Measurements from ENCODE around the gene DPM2.

Gene DPM2

DNA sequence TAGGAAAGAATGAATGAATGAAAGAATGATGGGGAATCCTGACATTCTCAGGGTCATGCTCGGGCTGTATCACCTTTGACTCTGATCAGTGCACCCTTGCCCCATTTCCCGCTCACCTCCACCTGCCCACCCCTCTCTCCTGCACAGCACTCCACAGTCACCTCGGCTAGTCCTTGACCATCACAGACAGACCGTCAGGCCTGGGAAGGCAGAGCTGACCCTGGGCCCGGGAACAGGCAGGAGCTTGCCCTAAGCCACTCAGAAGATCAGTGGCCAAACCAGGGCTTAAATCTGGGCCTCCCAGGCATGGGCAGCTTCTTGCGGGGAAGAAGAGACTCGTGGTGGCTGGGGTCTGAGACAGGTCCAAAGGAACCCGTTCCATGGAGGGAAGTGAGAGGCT lies 41.8 kb downstream of the DPM2 start:
- DNase-seq, result no peak

DNA sequence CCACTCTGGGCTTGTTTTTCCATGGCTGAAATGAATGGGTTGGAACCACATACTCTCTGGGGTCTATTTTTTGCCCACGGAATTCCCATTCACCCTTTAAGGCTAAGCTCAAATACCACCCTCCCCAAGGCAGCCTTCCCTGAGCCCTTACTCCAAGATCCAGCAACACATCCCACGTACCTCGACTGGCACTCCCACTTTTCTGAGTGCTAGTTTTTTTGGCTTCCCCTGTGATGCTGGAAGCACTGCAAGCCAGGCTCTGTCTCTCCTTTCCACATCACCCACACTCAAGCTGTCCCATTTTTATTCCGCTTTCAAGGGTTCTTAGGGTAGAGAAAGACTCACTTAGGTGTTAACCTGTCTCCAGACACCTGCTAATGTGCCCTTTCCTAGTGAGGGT lies 44.3 kb downstream of the DPM2 start:
- DNase-seq, result no peak

DNA sequence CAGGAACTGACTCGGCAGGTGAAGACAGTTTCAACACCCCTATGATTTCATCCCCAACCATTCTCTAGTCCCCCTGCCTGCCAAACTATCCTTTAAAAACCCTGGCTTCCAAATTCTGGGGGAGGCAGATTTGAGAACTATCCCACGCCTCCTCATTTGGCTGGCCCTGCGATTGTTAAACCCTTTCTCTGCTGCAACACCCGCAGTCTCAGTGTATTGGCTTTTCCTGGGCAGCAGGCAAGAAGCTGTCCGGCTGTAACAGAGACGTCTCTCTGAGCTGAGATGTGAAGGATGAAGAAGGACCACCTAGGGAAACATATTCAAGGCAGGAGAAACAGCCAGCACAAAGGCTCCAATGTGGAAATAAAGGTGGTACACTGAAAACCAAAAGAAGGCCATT lies 44.8 kb downstream of the DPM2 start:
- DNase-seq, result no peak

DNA sequence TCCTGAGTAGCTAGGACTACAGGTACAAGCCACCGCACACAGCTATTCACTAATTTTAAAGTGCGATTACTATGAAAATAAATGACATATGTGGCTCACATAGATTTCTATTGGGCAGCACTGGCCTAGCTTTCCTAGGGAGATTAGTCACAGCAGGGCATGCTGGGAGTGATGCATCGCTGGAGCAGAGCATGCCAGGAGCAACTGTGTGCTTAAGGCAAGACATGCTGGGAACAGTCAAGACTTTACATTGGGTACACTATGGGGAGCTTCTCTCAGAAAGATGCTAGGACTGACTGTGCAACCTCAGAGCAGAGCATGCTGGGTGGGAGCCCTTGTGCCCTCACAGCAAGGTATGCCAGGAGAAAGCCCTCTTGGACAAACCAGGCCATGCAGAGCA lies 47.6 kb downstream of the DPM2 start:
- DNase-seq, result no peak

DNA sequence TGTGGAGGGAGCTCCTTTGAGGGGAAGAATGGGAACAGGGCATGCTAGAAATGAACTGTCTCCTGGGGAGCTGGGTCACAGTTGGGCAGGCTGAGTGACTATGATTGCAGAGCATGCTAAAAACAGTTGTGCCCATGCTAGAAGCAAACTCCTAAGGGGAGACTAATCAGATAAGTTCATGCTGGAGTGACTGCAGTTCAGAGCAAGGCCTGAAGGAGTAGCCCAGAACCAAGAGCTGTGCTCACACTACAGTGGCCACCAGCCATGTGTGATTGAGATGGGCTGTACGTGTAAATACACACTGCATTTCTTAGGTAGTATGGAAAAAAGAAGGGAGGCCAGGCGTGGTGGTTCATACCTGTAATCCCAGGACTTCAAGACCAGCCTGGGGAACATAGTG lies 49.9 kb downstream of the DPM2 start:
- DNase-seq, result no peak

DNA sequence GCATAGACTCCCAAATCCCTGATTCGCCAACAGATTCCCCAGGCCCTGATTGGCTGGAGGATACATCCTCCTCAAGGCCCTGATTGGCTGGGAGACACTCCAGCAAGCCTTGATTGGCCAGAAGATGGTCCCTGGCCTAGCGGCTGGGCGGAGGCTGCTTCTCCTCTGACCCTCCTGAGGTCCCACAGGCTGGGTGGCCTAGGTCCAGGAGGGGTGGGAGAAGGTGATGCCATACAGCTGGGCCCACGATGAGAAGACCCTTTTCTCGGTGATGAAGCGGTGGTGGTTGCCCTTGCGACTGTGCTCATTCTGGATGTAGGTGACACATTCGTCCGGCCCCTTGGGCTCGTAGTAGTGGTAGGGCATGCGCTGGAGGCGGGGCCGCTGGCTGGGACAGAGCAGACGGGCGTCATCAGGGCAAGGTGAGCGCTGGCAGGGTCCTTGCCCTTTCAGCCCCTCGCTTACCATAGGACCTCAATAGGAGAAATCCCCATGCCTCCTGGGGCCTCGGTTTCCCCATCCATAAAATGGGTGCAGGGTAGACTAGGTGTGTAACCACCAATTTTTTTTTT lies 51.2 kb downstream of the DPM2 start:
- no peak for DNase-seq

DNA sequence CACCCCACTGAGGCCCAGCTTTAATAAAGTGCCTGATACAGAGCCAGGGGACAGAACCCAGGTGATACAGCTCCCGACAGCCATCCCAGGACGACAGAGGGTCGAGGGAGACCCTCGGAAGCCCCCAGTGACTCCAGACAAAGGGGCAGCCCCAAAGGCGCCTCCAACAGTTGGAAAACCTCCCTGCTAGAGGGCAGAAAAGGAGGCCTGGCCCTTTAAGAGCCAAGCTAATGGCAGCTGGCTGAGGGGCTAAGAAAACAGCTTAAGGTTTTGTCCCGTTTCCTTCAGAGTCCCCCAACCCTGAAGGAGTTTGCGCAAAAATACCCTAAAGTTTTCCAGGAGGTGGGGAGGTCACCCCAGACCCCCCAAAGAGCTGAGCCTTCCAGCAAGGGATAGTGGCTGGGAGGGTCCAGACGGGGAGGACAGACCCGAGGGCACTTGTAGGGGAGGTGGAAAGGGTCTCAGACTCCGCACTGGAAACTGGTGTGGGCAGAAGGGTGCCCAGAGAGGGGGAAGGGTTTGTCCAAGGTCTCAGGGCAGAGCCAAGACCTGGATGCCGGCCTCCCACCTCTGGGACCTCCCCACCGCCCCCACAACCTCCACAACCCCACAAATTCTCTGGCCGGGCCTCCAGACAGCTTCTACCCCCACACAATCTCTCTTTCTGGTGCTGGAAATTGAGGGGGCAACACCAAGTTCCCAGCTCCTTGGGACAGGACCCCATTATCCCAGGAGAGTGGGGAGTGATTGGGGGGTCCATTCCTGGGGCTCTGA lies 52.0 kb downstream of the DPM2 start:
- no peak for DNase-seq
